ENCODE data around the gene SNRPN.
"Not testable (repeated sequence)": the region's sequence is repeated elsewhere in the genome, so short reads cannot be mapped to it uniquely, and the experiment has no call there.

SNRPN gene

GRCh38 chr15:24971772-24972171 is 17.0 kb downstream of the SNRPN start:
- no peak for DNase-seq

GRCh38 chr15:24972707-24973106 is 17.9 kb downstream of the SNRPN start:
- not testable (repeated sequence) for DNase-seq

- no peak for DNase-seq
Measured at GRCh38 chr15:24976932-24977331, 22.1 kb downstream of the SNRPN start.

- no peak for DNase-seq
Measured at GRCh38 chr15:24977686-24978085, 22.9 kb downstream of the SNRPN start.

GRCh38 chr15:24985224-24985623 is 30.4 kb downstream of the SNRPN start:
- DNase-seq: no peak

GRCh38 chr15:24986653-24987052 is 31.9 kb downstream of the SNRPN start:
- no peak for DNase-seq

GRCh38 chr15:25019434-25019833 is 64.6 kb downstream of the SNRPN start:
- DNase-seq: no peak

- DNase-seq: no peak
Measured at GRCh38 chr15:25022233-25022632, 67.4 kb downstream of the SNRPN start.

Measured in NCI-H187 (cell line).